Endothelial cell of umbilical vein (primary cell): ENCODE measurements around the gene ADGRG3.

Source experiments
- CTCF ChIP-seq, 2 donors: IDR thresholded peaks; 1 replicate in 1 of 2; 2 replicates in 1 of 2; pipeline ENCODE4 v1.5.1; 2011; ENCODE audit warnings: low read length in 2 of 2, mild to moderate bottlenecking in 2 of 2, moderate library complexity in 2 of 2, control low read depth in 1 of 2, inconsistent platforms in 1 of 2, low read depth in 1 of 2; ENCODE audit not compliant: insufficient read depth in 1 of 2; ENCODE audit errors: extremely low read depth in 1 of 2
- EZH2 ChIP-seq: IDR thresholded peaks from 2 replicates; pipeline ENCODE4 v1.6.1; 2012; ENCODE audit warnings: borderline replicate concordance, low read depth, mild to moderate bottlenecking, moderate library complexity, low read length, inconsistent platforms; ENCODE audit not compliant: severe bottlenecking
- FOS ChIP-seq: IDR thresholded peaks from 2 replicates; pipeline ENCODE4 v1.6.1; 2011; ENCODE audit warnings: mild to moderate bottlenecking, low read length, moderate library complexity, borderline replicate concordance; ENCODE audit not compliant: insufficient read depth
- MYC ChIP-seq: IDR thresholded peaks from one replicate; pipeline ENCODE4 v1.6.1; 2011; ENCODE audit warnings: mild to moderate bottlenecking, low read depth, low read length
- POLR2A ChIP-seq: IDR thresholded peaks from 2 replicates; pipeline ENCODE4 v1.6.1; 2012; ENCODE audit warnings: low read depth, mild to moderate bottlenecking, control low read depth, low read length
- POLR2AphosphoS5 ChIP-seq: IDR thresholded peaks from 2 replicates; pipeline ENCODE4 v1.6.1; 2012; ENCODE audit warnings: low read depth, mild to moderate bottlenecking, control low read depth, low read length, moderate library complexity; ENCODE audit not compliant: insufficient read depth
- TF ChIP-seq, protein P1 (sequence below): IDR thresholded peaks from 2 replicates; pipeline ENCODE4 v1.6.1; 2011; ENCODE audit not compliant: insufficient read depth, insufficient read length

GRCh38 chr16:57686577-57686976 lies 18.5 kb downstream of the ADGRG3 start:
- TF ChIP-seq EZH2 (no peak), CTCF (IDR thresholded peaks at IDR 0.05; ENCODE audit: extremely low read depth in 1 of 2, insufficient read depth in 1 of 2, low read depth in 1 of 2, low read length in 2 of 2) (no peak), POLR2AphosphoS5 (no peak), POLR2A (no peak), FOS (no peak), MYC (no peak)
- TF ChIP-seq, protein P1, sequence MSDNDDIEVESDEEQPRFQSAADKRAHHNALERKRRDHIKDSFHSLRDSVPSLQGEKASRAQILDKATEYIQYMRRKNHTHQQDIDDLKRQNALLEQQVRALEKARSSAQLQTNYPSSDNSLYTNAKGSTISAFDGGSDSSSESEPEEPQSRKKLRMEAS, result no peak
